Measurements from ENCODE around the gene CLSTN1.

The CLSTN1 gene

DNA sequence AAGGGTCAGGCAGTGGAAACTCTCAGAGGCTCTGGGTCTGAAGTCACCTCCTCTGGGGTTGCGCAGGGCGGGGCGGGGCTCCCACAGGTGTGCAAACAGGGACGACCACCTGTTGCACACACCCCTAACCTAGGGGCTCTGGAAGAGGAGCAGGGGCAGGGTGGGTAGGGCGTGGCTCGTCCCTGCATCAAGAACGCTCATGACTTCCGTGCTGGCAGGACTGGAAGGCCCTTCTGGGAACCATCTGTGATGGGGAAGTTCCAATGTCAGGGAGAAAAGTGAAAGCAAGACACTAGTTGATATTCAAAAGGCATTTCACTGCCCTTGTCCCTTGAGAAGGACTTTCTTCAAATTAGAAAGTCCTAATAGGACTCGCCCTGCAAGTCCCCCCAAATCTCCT is 22.1 kb upstream of the CLSTN1 start:
- H3K4me3 Mint-ChIP-seq = no peak overlapping the region
- H3K27ac Mint-ChIP-seq = no peak overlapping the region
- H3K27me3 Mint-ChIP-seq (ENCODE audit: low read depth) = no peaks in the 10 kb centered on the region
- peaks cover 37% of the 10 kb centered on the region for H3K4me1 Mint-ChIP-seq
- H3K9me3 Mint-ChIP-seq = no peaks in the 10 kb centered on the region
- H3K36me3 Mint-ChIP-seq (ENCODE audit: low read depth) = peaks cover 4% of the 10 kb centered on the region
- TF ChIP-seq, protein P1, sequence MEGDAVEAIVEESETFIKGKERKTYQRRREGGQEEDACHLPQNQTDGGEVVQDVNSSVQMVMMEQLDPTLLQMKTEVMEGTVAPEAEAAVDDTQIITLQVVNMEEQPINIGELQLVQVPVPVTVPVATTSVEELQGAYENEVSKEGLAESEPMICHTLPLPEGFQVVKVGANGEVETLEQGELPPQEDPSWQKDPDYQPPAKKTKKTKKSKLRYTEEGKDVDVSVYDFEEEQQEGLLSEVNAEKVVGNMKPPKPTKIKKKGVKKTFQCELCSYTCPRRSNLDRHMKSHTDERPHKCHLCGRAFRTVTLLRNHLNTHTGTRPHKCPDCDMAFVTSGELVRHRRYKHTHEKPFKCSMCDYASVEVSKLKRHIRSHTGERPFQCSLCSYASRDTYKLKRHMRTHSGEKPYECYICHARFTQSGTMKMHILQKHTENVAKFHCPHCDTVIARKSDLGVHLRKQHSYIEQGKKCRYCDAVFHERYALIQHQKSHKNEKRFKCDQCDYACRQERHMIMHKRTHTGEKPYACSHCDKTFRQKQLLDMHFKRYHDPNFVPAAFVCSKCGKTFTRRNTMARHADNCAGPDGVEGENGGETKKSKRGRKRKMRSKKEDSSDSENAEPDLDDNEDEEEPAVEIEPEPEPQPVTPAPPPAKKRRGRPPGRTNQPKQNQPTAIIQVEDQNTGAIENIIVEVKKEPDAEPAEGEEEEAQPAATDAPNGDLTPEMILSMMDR (IDR thresholded peaks at IDR 0.05; ENCODE audit: unreplicated experiment in 3 of 3) = no peak

DNA sequence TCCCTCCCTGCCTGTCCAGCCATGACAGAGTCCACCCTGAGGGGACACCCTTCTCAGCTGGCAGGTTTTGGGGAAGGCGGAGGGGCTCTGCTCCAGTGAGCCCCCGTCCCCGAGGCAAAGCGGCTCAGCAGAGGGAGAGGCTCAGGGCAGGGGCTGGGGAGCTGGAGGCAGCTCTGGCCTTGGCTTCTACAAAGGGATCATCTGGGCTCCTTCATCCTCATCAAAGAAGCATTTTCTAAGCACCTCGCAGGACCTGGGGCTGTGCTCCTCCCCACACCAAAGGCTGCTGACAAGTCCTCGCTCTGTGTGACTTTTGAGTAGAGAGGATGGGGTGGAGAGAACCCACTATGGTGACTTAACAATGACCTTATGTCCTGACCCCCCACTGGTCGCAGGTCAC is 21.0 kb upstream of the CLSTN1 start:
- Mint-ChIP-seq H3K4me1 (peaks cover 46% of the 10 kb centered on the region), H3K36me3 (ENCODE audit: low read depth) (peaks cover under 1% of the 10 kb centered on the region), H3K27me3 (ENCODE audit: low read depth) (no peaks in the 10 kb centered on the region), H3K9me3 (no peaks in the 10 kb centered on the region), H3K27ac (no peak overlapping the region), H3K4me3 (no peak overlapping the region)
- TF ChIP-seq, protein P1 (IDR thresholded peaks at IDR 0.05; ENCODE audit: unreplicated experiment in 3 of 3) = no peak

DNA sequence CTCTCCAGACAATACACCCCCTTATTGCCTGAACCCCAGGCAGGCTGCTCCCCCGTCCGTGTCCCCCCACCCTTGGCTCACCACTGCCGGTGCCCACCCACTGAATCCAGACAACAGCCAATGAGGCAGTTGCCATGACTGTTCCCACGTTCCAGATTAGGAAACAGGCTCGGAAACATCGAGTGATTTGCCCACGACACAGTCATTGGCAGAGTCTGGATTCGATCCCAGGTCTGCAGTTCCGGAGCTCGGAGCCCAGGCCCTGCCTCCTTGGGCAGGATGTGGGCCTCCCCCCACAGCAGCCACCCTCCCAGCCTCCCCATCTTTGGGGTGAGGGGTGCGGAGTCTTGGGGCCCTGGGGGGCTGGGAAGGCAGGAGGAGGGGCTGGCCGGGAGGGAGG is 20.3 kb upstream of the CLSTN1 start:
- TF ChIP-seq, protein P1 (IDR thresholded peaks at IDR 0.05; ENCODE audit: unreplicated experiment in 3 of 3) = no peak
- Mint-ChIP-seq H3K27me3 (ENCODE audit: low read depth) (peaks cover 5% of the 10 kb centered on the region), H3K4me1 (peaks cover 46% of the 10 kb centered on the region), H3K9me3 (no peaks in the 10 kb centered on the region), H3K36me3 (ENCODE audit: low read depth) (no peaks in the 10 kb centered on the region), H3K27ac (no peak overlapping the region), H3K4me3 (no peak overlapping the region)

DNA sequence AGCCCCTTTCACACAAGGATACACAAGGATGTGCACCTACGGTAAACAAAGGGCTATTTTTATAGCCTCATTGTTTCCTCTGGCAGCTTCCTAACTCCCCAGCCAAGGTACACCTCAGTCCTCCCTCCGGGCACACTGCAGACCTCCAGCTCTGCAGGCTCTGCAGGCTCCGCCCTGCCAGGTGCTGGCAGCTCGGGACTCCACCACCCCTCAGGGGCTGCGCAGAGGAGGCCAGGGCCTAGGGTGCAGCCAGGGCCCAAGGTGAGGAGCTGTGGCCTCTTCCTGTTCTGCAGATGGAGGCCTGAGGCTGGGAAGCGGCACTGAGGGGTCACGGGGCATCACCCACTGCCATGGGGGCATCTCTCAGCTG is 19.8 kb upstream of the CLSTN1 start:
- TF ChIP-seq, protein P1 (IDR thresholded peaks at IDR 0.05; ENCODE audit: unreplicated experiment in 3 of 3) = no peak
- no peak overlapping the region for H3K27ac Mint-ChIP-seq
- H3K36me3 Mint-ChIP-seq (ENCODE audit: low read depth) = no peaks in the 10 kb centered on the region
- H3K9me3 Mint-ChIP-seq = no peaks in the 10 kb centered on the region
- peaks cover 46% of the 10 kb centered on the region for H3K4me1 Mint-ChIP-seq
- peaks cover 5% of the 10 kb centered on the region for H3K27me3 Mint-ChIP-seq (ENCODE audit: low read depth)
- H3K4me3 Mint-ChIP-seq = no peak overlapping the region

DNA sequence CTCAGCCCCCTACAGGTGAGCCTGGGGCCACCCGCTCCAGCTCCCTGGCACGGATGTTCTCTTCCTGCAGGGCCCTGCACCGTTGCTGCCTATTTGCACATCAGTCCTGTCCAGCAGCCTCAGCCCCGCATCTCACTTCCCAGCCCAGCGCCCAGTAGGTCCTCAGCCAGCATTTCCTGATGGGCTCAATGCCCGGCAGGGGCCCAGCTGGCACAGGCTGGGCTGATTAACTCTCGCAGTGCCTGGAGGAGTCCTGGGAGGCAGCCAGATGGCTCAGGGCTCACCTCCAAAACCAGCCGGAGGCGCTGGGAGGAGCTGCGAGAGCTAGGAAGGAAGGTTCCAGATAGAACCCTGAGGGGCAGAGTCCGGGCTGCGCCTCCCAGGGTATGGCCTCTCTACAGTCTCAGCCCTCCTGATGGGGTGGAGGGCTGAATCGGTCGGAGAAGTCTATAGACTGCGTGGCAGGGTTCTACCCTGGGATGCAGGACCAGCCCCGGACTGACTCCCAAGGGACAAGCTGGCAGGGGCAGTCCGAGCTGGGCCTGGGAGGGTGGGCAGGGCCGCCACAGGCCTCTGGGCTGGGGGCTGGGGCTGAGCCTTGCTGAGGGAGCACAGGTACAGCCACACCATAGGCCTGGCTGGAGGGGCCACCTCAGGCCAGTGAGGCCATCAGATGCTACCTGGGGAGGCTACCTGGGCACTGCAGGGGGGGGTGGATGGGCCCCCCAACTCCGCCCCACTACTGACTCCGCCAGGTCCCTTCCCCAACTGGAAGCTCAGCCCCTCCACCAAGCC is 19.2 kb upstream of the CLSTN1 start:
- Mint-ChIP-seq H3K4me3 (no peak overlapping the region), H3K27ac (no peak overlapping the region), H3K27me3 (ENCODE audit: low read depth) (peaks cover 5% of the 10 kb centered on the region), H3K36me3 (ENCODE audit: low read depth) (no peaks in the 10 kb centered on the region), H3K4me1 (peaks cover 42% of the 10 kb centered on the region), H3K9me3 (no peaks in the 10 kb centered on the region)
- TF ChIP-seq, protein P1 (IDR thresholded peaks at IDR 0.05; ENCODE audit: unreplicated experiment in 3 of 3) = no peak
